HEK293T (cell line): Measurements from ENCODE around the gene FNDC1.
A peak's percentile ranks its signal among the peaks of the same experiment; 100 is the strongest.

ENCODE experiments used
- CTCF ChIA-PET: fragments of 350-600 bp; formaldehyde crosslinking; extraction: SDS; loops from one replicate; lab custom pipeline; 2021; ENCODE audit warnings: antibody characterized with exemption, inconsistent platforms; lab: Yijun Ruan, JAX
- POLR2A ChIA-PET: fragments of 350-600 bp; formaldehyde crosslinking; extraction: SDS; loops from one replicate; lab custom pipeline; 2020; ENCODE audit warnings: antibody characterized with exemption, inconsistent platforms; lab: Yijun Ruan, JAX
- DNase-seq: peaks from one replicate; pipeline ENCODE4 v3.0.0; 2012; ENCODE audit warnings: mixed read lengths; ENCODE audit errors: extremely low spot score
- ARNT ChIP-seq: fragments of 450-650 bp; IDR thresholded peaks from 2 replicates; pipeline ENCODE4 v1.6.1; 2017; ENCODE audit warnings: mild to moderate bottlenecking
- BHLHE40 ChIP-seq: fragments of 450-650 bp; IDR thresholded peaks from 2 replicates; pipeline ENCODE4 v1.6.1; 2016; ENCODE audit warnings: mild to moderate bottlenecking, moderate library complexity, borderline replicate concordance
- CTBP1 ChIP-seq: fragments of 450-650 bp; IDR thresholded peaks from 2 replicates; pipeline ENCODE4 v1.6.1; 2016; ENCODE audit warnings: borderline replicate concordance
- ELF4 ChIP-seq: fragments of 450-650 bp; IDR thresholded peaks from 2 replicates; pipeline ENCODE4 v1.6.1; 2017; ENCODE audit warnings: antibody characterized with exemption
- FOXA1 ChIP-seq: fragments of 450-650 bp; IDR thresholded peaks from 2 replicates; pipeline ENCODE4 v1.6.1; 2016; ENCODE audit warnings: mild to moderate bottlenecking
- FOXK2 ChIP-seq: fragments of 450-650 bp; IDR thresholded peaks from 2 replicates; pipeline ENCODE4 v1.6.1; 2016; ENCODE audit warnings: mild to moderate bottlenecking
- FOXM1 ChIP-seq: fragments of 450-650 bp; IDR thresholded peaks from 2 replicates; pipeline ENCODE4 v1.6.1; 2017; ENCODE audit warnings: mild to moderate bottlenecking, borderline replicate concordance
- HDGF ChIP-seq: fragments of 450-650 bp; IDR thresholded peaks from 2 replicates; pipeline ENCODE4 v1.6.1; 2017; ENCODE audit warnings: antibody characterized with exemption, borderline replicate concordance
- L3MBTL2 ChIP-seq: fragments of 450-650 bp; conservative IDR thresholded peaks from 2 replicates; pipeline ENCODE4 v1.6.1; 2016; ENCODE audit warnings: mild to moderate bottlenecking
- LEF1 ChIP-seq: fragments of 450-650 bp; IDR thresholded peaks from 2 replicates; pipeline ENCODE4 v1.6.1; 2017; ENCODE audit warnings: mild to moderate bottlenecking, borderline replicate concordance
- NFRKB ChIP-seq: fragments of 450-650 bp; IDR thresholded peaks from 2 replicates; pipeline ENCODE4 v1.6.1; 2016; ENCODE audit warnings: mild to moderate bottlenecking, moderate library complexity
- PKNOX1 ChIP-seq: fragments of 450-650 bp; IDR thresholded peaks from 2 replicates; pipeline ENCODE4 v1.6.1; 2016
- SP1 ChIP-seq: fragments of 450-650 bp; IDR thresholded peaks from 2 replicates; pipeline ENCODE4 v1.6.1; 2017
- SUZ12 ChIP-seq: fragments of 450-650 bp; IDR thresholded peaks from 2 replicates; pipeline ENCODE4 v1.6.1; 2016; ENCODE audit warnings: mild to moderate bottlenecking
- TARDBP ChIP-seq: fragments of 450-650 bp; IDR thresholded peaks from 2 replicates; pipeline ENCODE4 v1.6.1; 2016
- ZNF384 ChIP-seq: fragments of 450-650 bp; IDR thresholded peaks from 2 replicates; pipeline ENCODE4 v1.6.1; 2016

The FNDC1 gene

GRCh38 chr6:159161839-159162238 is 7.4 kb upstream of the FNDC1 start:
- TF ChIP-seq LEF1 = no peak
- CTCF ChIA-PET = no interaction called here
- DNase-seq = no peak
- POLR2A ChIA-PET = no interaction called here

- CTCF ChIA-PET = interaction anchor here (0.6 to 1.3 kb wide), 2 partner anchors 14 to 490 kb away, joined by 3 read pairs; no protein-coding TSS in a partner anchor
- POLR2A ChIA-PET = no interaction called here
- DNase-seq = no peak
- TF ChIP-seq FOXA1 = no peak
- TF ChIP-seq CTBP1 = no peak
- no peak for TF ChIP-seq BHLHE40
- TF ChIP-seq PKNOX1 = no peak
- TF ChIP-seq FOXK2 = no peak
- TF ChIP-seq FOXM1 = no peak
- no peak for TF ChIP-seq HDGF
- no peak for TF ChIP-seq SP1
- TF ChIP-seq TARDBP = no peak
Measured at GRCh38 chr6:159163901-159164370, 5.3 kb upstream of the FNDC1 start.

GRCh38 chr6:159168536-159169192 is 536 bp upstream of the FNDC1 start:
- DNase-seq = peak; percentile 23
- TF ChIP-seq FOXM1 (no peak), L3MBTL2 (no peak), TARDBP (no peak), PKNOX1 (no peak), NFRKB (no peak), BHLHE40 (no peak)
- CTCF ChIA-PET = no interaction called here
- POLR2A ChIA-PET = no interaction called here

GRCh38 chr6:159169557-159170332 is 545 bp downstream of the FNDC1 start:
- no peak for TF ChIP-seq TARDBP
- no peak for TF ChIP-seq FOXK2
- TF ChIP-seq CTBP1 = no peak
- no peak for TF ChIP-seq ZNF384
- TF ChIP-seq LEF1 = peak; percentile 52; the same call in 1 of the 2 replicates
- no peak for TF ChIP-seq SP1
- TF ChIP-seq L3MBTL2 = peak; percentile 33; the same call in 1 of the 2 replicates
- ChIA-PET CTCF (interaction anchor here (0.6 to 1.0 kb wide), 3 partner anchors 16 to 485 kb away, joined by 3 read pairs; no protein-coding TSS in a partner anchor), POLR2A (no interaction called here)
- peak; percentile 68 for DNase-seq

GRCh38 chr6:159170333-159170672 is 1.1 kb downstream of the FNDC1 start:
- CTCF ChIA-PET = interaction anchor here (1.0 kb wide), 2 partner anchors 36 to 484 kb away, joined by 3 read pairs; no protein-coding TSS in a partner anchor
- no peak for DNase-seq
- POLR2A ChIA-PET = no interaction called here
- TF ChIP-seq ELF4 (no peak), LEF1 (no peak), TARDBP (no peak), ARNT (no peak)

GRCh38 chr6:159170999-159171712 is 2.0 kb downstream of the FNDC1 start:
- no peak for DNase-seq
- ChIA-PET POLR2A (no interaction called here), CTCF (no interaction called here)
- no peak for TF ChIP-seq HDGF

- TF ChIP-seq ELF4 (no peak), CTBP1 (no peak), PKNOX1 (no peak), NFRKB (no peak), SP1 (no peak), ZNF384 (no peak), LEF1 (no peak), FOXM1 (no peak), FOXK2 (no peak), TARDBP (no peak), HDGF (no peak), BHLHE40 (no peak), ARNT (no peak), SUZ12 (no peak), L3MBTL2 (no peak)
- ChIA-PET CTCF (interaction anchor here (0.6 to 1.2 kb wide), 3 partner anchors 484 to 1481 kb away, joined by 3 to 6 read pairs (median 4); no protein-coding TSS in a partner anchor), POLR2A (no interaction called here)
- no peak for DNase-seq
Measured at GRCh38 chr6:159172091-159172491, 2.9 kb downstream of the FNDC1 start.
